Measurements from ENCODE around the gene VASN.
A peak's percentile ranks its signal among the peaks of the same experiment; 100 is the strongest.

The VASN gene

DNA sequence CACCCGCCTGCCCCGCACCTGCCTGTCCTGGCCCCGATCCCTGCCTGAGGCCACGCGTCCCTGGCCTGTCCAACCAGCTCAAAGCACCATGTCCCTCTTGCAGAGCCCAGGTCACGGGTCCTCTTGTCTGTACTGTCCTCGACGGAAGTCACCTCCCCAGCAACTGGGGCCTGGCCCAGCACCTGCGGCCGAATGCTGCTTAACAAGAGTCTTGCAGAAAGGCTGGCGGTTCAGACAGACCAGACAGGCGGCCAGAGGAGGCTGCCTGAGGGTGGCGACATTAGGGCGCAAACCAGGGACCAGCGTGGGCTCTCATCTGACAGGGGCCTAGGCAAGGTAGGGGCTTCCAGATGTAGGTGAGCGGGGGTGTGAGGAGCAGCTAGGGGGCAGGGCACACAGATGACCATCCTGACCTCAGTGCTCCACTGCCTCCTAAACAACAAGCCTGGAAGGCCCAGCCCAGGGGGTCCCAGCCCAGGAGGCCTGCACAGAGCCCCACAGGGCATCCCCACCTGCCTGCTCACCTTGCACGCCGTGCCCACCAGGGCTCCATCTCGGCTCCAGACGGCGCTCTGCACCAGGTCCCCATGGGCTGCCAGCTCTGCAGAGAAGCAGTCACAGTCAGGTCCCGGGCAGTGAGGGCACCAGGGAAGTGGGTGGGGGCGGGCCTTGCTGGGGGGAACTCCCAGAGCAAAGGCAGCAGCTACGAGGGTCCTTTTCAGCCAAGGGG is 33.5 kb downstream of the VASN start:
- peak in 1 of 5 experiments; percentile 7 for DNase-seq

GRCh38 chr16:4407543-4408322 is 36.1 kb downstream of the VASN start:
- DNase-seq, result no peak

- DNase-seq, result peak in 1 of 5 experiments; percentile 2
Measured at GRCh38 chr16:4408323-4408690, 36.7 kb downstream of the VASN start.

DNA sequence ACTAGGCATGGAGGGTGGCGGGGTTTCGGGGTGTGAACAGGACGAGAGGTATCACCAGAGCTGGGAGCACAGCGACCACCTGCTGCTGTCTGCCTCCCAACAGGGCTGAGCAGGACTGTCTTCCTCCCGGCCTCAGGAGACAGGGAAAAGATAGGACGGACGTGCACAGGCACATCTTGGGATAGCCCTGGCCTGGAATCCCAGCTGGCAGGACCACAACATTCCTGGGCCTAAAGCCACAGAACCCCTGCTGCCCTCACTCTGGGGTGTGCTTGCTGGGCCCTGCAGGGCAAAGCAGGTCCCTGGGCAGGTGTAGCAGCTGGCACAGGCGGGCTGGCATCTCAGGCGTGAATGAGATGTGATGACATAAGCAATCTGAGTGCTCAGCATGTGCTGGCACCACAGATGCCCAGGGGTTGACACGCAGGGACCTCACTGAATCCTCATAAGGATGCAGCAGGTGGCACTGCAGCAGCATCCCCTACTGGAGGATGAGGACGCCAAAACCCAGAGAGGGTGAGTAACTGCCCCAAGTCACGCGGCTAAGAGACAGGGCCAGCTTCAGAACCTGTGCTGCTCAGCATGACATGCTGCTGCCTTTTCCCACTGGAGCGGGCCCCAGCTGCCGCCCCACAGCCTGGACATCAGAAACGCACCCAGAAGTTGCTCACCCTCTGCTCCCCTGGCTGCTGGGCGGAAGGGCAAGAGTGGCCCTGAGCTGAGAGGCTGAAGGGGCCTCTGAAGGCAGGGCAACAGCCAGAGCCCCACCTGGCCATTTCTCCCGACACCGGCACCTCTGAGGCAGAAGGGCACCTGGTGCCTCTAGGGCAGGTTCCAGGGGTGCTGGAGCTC is 37.7 kb downstream of the VASN start:
- DNase-seq, result peak in 2 of 5 experiments; percentile 12 to 20

DNA sequence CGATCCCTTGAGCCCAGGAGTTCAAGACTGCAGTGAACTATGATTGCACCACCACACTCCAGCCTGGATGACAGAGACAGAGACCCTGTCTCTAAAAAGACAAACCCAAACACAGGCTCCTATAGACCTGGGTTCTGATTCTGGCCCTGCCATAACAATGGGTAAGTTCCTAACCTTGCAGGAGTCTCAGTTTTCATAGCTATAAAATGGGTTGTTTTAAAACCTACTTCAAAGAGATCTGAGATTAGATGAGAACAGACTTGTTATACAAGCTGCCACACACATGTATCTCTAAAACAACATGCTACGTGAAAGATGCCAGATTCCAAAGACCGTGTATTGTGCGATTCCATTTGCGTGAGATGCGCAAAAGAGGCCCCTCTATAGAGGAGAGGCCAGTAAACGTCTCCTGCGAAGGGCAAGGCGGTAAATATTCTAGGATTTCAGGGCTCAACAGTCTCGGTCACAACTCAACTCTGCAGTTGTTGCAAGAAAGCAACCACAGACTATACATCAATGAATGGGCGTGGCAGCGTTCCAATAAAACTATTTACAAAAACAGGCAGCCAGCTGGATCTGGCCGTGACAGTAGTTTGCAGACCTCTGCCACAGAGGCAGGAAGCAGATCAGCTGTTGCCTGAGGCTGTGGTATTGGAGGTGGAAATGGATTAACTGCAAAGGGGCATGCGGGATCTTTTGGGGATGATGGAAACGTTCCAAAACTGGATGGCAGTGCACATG is 38.9 kb downstream of the VASN start:
- peak in 1 of 5 experiments; percentile 52 for DNase-seq

GRCh38 chr16:4411684-4412083 is 40.0 kb downstream of the VASN start:
- no peak for DNase-seq

- no peak for DNase-seq
Measured at GRCh38 chr16:4412159-4412558, 40.5 kb downstream of the VASN start.

GRCh38 chr16:4412854-4413253 is 41.2 kb downstream of the VASN start:
- DNase-seq, result no peak

DNA sequence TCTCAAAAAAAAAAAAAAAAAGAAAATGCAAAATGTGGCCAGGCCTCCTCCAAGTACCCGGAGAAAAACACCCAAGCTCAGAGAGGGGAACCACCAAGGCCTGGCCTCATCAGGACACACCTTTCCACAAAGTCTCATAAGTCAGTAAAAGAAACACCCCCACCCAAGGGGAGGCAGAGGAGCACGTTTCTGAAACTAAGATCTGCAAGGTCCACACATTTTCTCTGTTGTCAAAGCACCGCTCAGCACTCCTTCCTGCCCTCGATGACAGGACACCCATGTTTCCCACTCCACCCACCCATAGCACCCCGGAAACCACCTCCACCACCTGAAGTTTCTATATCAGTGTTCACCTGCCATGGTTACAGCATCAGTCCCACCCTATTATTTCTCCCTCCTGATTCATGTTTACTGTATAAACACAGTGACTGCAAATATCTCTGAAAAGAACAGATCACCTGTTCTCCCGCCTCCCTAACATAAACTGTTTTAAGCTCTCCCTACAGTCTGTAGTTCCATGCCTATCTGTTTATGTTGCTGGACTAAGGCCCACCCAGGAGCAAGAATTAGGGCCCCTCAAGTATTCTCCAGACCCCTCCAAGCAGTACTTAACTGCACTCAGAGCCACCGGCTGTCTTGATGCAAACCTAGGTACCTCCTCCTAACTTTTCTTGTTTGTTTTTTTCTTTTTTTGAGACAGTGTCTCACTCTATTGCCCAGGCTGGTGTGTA is 42.7 kb downstream of the VASN start:
- peak; percentile 42 to 98 (median 79) for DNase-seq

- peak; percentile 31 to 80 (median 54) for DNase-seq
Measured at GRCh38 chr16:4415538-4416199, 44.0 kb downstream of the VASN start.

GRCh38 chr16:4416200-4417032 is 44.8 kb downstream of the VASN start, which contains the start of gene CORO7:
TSS of gene CORO7 (minus strand) at chr16:4416596. CDS start at chr16:4416518, 78 bp downstream.
- DNase-seq, result peak; percentile 96 to 100 (median 99)

- no peak for DNase-seq
Measured at GRCh38 chr16:4419402-4419959, 47.8 kb downstream of the VASN start.

DNA sequence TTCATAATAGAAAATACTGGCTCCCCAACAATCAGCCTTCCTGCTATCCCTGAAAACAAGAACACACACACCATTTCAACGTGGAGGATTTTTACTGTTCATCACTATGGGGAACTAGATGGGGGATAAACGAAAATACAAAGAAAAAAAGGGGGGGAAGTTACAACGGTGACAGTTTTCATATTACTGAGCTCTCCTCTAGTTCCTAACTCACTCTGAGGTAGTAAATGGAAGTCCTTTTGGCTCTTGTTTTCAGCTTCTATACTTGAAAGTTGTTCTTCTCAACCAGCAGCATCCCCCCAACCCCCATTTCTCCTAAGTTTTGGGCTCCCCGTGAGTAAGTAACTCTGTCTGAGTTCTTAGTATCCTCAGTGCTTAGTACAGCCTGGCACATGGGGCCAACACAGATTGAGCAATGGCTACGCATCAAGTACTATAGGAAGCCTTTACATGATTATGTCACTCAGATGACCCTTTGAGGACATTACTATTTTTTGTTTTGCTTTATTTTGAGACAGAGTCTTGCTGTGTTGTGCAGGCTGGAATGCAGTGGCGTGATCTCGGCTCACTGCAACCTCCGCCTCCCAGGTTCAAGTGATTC is 49.0 kb downstream of the VASN start:
- no peak for DNase-seq

DNA sequence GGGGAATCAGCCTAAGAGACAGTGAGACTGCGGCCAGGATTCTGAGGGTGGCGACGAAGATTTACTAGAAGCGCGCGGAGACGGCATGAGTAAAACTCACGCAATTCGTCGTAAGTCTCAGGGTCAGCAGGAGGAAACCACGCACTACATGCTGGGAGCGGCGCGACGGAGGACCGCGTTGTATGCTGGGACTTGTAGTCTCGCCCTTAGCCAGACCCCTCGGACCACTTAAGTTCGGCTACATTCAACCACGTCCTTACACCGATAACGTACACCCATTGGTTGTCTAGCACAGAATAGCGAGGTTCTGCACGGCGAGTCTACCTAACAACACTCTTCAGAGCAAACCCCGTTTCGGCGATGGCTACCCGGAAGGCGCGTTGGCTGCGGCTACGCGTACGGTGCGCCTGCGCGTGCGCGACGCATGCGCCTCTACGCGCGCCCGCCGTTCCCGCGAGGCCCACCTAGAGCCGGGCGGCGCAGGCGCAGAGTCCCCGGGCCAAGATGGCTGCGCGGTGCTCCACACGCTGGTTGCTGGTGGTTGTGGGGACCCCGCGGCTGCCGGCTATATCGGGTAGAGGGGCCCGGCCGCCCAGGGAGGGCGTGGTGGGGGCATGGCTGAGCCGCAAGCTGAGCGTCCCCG is 53.9 kb downstream of the VASN start, which contains the start of gene DNAJA3:
DNAJA3 (plus strand) TSS at position 491 of the 643 bp plus-strand sequence; CDS start at position 505, 14 bp downstream.
- peak; percentile 84 to 97 (median 90) for DNase-seq

- peak in 1 of 5 experiments; percentile 20 for DNase-seq
Measured at GRCh38 chr16:4426021-4426684, 54.5 kb downstream of the VASN start.

GRCh38 chr16:4426722-4427372 is 55.2 kb downstream of the VASN start:
- no peak for DNase-seq

DNA sequence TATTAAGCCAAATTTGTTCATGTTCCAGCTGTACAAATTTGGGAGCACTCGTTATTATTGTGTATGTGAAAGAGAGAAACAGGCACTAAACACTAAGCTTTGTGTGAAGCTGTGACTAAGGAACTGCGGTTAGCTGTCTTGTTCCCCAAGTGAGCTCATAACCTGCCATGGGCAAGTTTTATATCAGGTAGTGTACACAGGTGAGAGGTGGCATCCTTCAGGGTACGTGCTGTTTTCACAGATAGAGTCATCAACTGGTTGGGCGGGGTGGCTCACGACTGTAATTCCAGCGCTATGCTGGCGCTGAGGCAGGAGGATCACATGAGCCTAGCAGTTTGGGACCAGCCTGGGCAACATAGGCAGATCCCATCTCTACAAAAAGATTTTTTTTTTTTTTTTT is 56.9 kb downstream of the VASN start:
- no peak for DNase-seq
